IMR-90 (cell line): ENCODE results near the gene RGS3. TPM values are rescaled to one million over a fixed set of nuclear protein-coding genes. Genes with fewer than 3 reads are reported as not detected.

ENCODE experiments used
- ATAC-seq: fragments of 200-7000 bp; cut with Tn5 transposase; 2 replicates; pipeline ENCODE4 v1.9.1; 2020; ENCODE audit warnings: low read depth, mild to moderate bottlenecking, moderate library complexity
- BruUV-seq: library from RNA; stranded (reverse); fragments of 400-500 nt; replicated peaks from 2 replicates; lab custom pipeline; 2021; lab: Mats Ljungman, UMichigan
- CTCF ChIA-PET: fragments of 300-600 bp; formaldehyde crosslinking; extraction: SDS; loops from one replicate; lab custom pipeline; 2021; ENCODE audit warnings: antibody characterized with exemption; lab: Yijun Ruan, JAX
- POLR2A ChIA-PET: fragments of 300-600 bp; sonication (Branson Sonifier 250); formaldehyde crosslinking; loops from one replicate; lab custom pipeline; 2022; ENCODE audit warnings: antibody characterized with exemption; ENCODE audit not compliant: unreplicated experiment; lab: Charles Lee
- DNase-seq: peaks from one replicate; pipeline ENCODE4 v3.0.0; 2013
- H2AFZ ChIP-seq: replicated peaks from 2 replicates; pipeline ENCODE3; 2013; ENCODE audit warnings: low read length, mild to moderate bottlenecking; ENCODE audit not compliant: poor library complexity
- H2AK5ac ChIP-seq: 2 replicates; pipeline ENCODE4 v1.6.1; 2013; ENCODE audit warnings: low read depth, low read length, inconsistent platforms
- H2AK9ac ChIP-seq: replicated peaks from 2 replicates; pipeline ENCODE3; 2013; ENCODE audit warnings: mild to moderate bottlenecking, low read depth, low read length, moderate library complexity; ENCODE audit not compliant: poor library complexity
- H2BK120ac ChIP-seq: 2 replicates; pipeline ENCODE4 v1.6.1; 2013; ENCODE audit warnings: low read depth, low read length, inconsistent platforms
- H2BK15ac ChIP-seq: 3 replicates; pipeline ENCODE4 v1.6.1; 2013; ENCODE audit warnings: low read depth, low read length, inconsistent platforms
- H2BK20ac ChIP-seq: 2 replicates; pipeline ENCODE4 v1.6.1; 2013; ENCODE audit warnings: low read depth, mild to moderate bottlenecking, inconsistent platforms, low read length, moderate library complexity
- H2BK5ac ChIP-seq: 2 replicates; pipeline ENCODE4 v1.6.1; 2013; ENCODE audit warnings: mild to moderate bottlenecking, low read depth, low read length, inconsistent platforms; ENCODE audit not compliant: poor library complexity, severe bottlenecking
- H3K14ac ChIP-seq: replicated peaks from 2 replicates; pipeline ENCODE4 v1.6.1; 2013; ENCODE audit warnings: low read depth, low read length, inconsistent platforms
- H3K18ac ChIP-seq: 2 replicates; pipeline ENCODE4 v1.6.1; 2013; ENCODE audit warnings: low read depth, low read length, control low read depth
- H3K23ac ChIP-seq: 2 replicates; pipeline ENCODE4 v1.6.1; 2013; ENCODE audit warnings: low read depth, low read length, inconsistent platforms
- H3K27ac ChIP-seq: 2 replicates; pipeline ENCODE4 v1.5.1; 2013; ENCODE audit warnings: mild to moderate bottlenecking, control low read depth, low read length; ENCODE audit not compliant: insufficient read depth
- H3K27me3 ChIP-seq: 2 replicates; pipeline ENCODE4 v1.6.1; 2013; ENCODE audit warnings: low read length; ENCODE audit not compliant: control insufficient read depth, insufficient read depth
- H3K36me3 ChIP-seq: 2 replicates; pipeline ENCODE4 v1.6.1; 2013; ENCODE audit warnings: low read length, mixed read lengths; ENCODE audit not compliant: control insufficient read depth, insufficient read depth
- H3K4ac ChIP-seq: 2 replicates; pipeline ENCODE4 v1.6.1; 2013; ENCODE audit warnings: low read depth, low read length, inconsistent platforms
- H3K4me1 ChIP-seq: 2 replicates; pipeline ENCODE4 v1.6.1; 2013; ENCODE audit warnings: low read length, mixed read lengths; ENCODE audit not compliant: control insufficient read depth, insufficient read depth
- H3K4me2 ChIP-seq: 2 replicates; pipeline ENCODE4 v1.6.1; 2013; ENCODE audit warnings: low read depth, mild to moderate bottlenecking, control low read depth, low read length, moderate library complexity
- H3K4me3 ChIP-seq: 2 replicates; pipeline ENCODE4 v1.5.1; 2013; ENCODE audit warnings: low read depth, mild to moderate bottlenecking, control low read depth, low read length, moderate library complexity; ENCODE audit not compliant: insufficient read depth
- H3K56ac ChIP-seq: 2 replicates; pipeline ENCODE4 v1.6.1; 2013; ENCODE audit warnings: low read length, inconsistent platforms; ENCODE audit not compliant: insufficient read depth; ENCODE audit errors: extremely low read depth
- H3K79me1 ChIP-seq, 2 experiments: 2 replicates each; pipeline ENCODE4 v1.6.1; 2013; ENCODE audit warnings: low read length in 2 of 2, inconsistent platforms in 1 of 2, low read depth in 1 of 2
- H3K9ac ChIP-seq: 2 replicates; pipeline ENCODE4 v1.6.1; 2013; ENCODE audit warnings: low read depth, low read length, control low read depth
- H3K9me1 ChIP-seq: 2 replicates; pipeline ENCODE4 v1.6.1; 2013; ENCODE audit warnings: low read length, inconsistent platforms; ENCODE audit not compliant: insufficient read depth
- H3K9me3 ChIP-seq: 2 replicates; pipeline ENCODE4 v1.6.1; 2013; ENCODE audit warnings: low read length; ENCODE audit not compliant: control insufficient read depth, insufficient read depth
- H4K20me1 ChIP-seq: 2 replicates; pipeline ENCODE4 v1.6.1; 2013; ENCODE audit warnings: low read length, inconsistent platforms; ENCODE audit not compliant: insufficient read depth
- H4K5ac ChIP-seq: 2 replicates; pipeline ENCODE4 v1.6.1; 2013; ENCODE audit warnings: mild to moderate bottlenecking, low read depth, low read length, control low read depth
- H4K8ac ChIP-seq, 2 experiments: 2 replicates each; pipeline ENCODE4 v1.6.1; 2013; ENCODE audit warnings: low read depth in 2 of 2, low read length in 2 of 2, control low read depth in 1 of 2, inconsistent platforms in 1 of 2
- H4K91ac ChIP-seq: 2 replicates; pipeline ENCODE4 v1.6.1; 2013; ENCODE audit warnings: low read depth, low read length, inconsistent platforms; ENCODE audit not compliant: insufficient read depth
- BHLHE40 ChIP-seq: fragments of 150-350 bp; IDR thresholded peaks from 2 replicates; pipeline ENCODE4 v1.6.1; 2016; ENCODE audit warnings: mild to moderate bottlenecking, low read depth, low read length
- CEBPB ChIP-seq: IDR thresholded peaks from 2 replicates; pipeline ENCODE4 v1.6.1; 2012; ENCODE audit warnings: low read depth, low read length, improper control_type of control experiment
- CHD1 ChIP-seq: IDR thresholded peaks from 2 replicates; pipeline ENCODE4 v1.6.1; 2012; ENCODE audit warnings: low read depth, low read length, improper control_type of control experiment
- CTCF ChIP-seq: conservative IDR thresholded peaks from 2 replicates; pipeline ENCODE4 v1.5.1; 2012; ENCODE audit warnings: mild to moderate bottlenecking, low read depth, low read length, improper control_type of control experiment
- ELK1 ChIP-seq: fragments of 150-350 bp; IDR thresholded peaks from 2 replicates; pipeline ENCODE4 v1.6.1; 2016; ENCODE audit warnings: low read depth, mild to moderate bottlenecking, low read length, moderate library complexity, borderline replicate concordance
- FOS ChIP-seq: fragments of 150-350 bp; IDR thresholded peaks from 2 replicates; pipeline ENCODE4 v1.6.1; 2016; ENCODE audit warnings: low read depth, low read length
- MAFK ChIP-seq: IDR thresholded peaks from 2 replicates; pipeline ENCODE4 v1.6.1; 2012; ENCODE audit warnings: low read depth, low read length, improper control_type of control experiment
- MAZ ChIP-seq: IDR thresholded peaks from 2 replicates; pipeline ENCODE4 v1.6.1; 2012; ENCODE audit warnings: low read depth, mild to moderate bottlenecking, low read length, improper control_type of control experiment, moderate library complexity, borderline replicate concordance
- MXI1 ChIP-seq: IDR thresholded peaks from 2 replicates; pipeline ENCODE4 v1.6.1; 2012; ENCODE audit warnings: low read depth, mild to moderate bottlenecking, low read length, moderate library complexity, borderline replicate concordance
- NFE2L2 ChIP-seq: fragments of 150-350 bp; IDR thresholded peaks from 2 replicates; pipeline ENCODE4 v1.6.1; 2016; ENCODE audit warnings: low read depth, mild to moderate bottlenecking, low read length
- POLR2A ChIP-seq: IDR thresholded peaks from 2 replicates; pipeline ENCODE4 v1.6.1; 2012; ENCODE audit warnings: mild to moderate bottlenecking, low read depth, low read length
- RAD21 ChIP-seq: IDR thresholded peaks from 2 replicates; pipeline ENCODE4 v1.6.1; 2012; ENCODE audit warnings: low read length, improper control_type of control experiment
- RCOR1 ChIP-seq: IDR thresholded peaks from 2 replicates; pipeline ENCODE4 v1.6.1; 2012; ENCODE audit warnings: mild to moderate bottlenecking, low read length, improper control_type of control experiment; ENCODE audit not compliant: insufficient replicate concordance
- RFX5 ChIP-seq: IDR thresholded peaks from 2 replicates; pipeline ENCODE4 v1.8.0; 2012; ENCODE audit warnings: low read depth, mild to moderate bottlenecking, low read length, moderate library complexity
- SMC3 ChIP-seq: fragments of 150-350 bp; IDR thresholded peaks from 2 replicates; pipeline ENCODE4 v1.6.1; 2016; ENCODE audit warnings: low read depth, mild to moderate bottlenecking, antibody characterized with exemption, low read length, moderate library complexity
- WGBS, 2 experiments: methylation state at CpG; one replicate each; pipeline versions ENCODE4 v1.1.5 to v1.1.7; 2013; ENCODE audit warnings: missing lambda C conversion rate in 2 of 2; ENCODE audit not compliant: insufficient read length in 1 of 2; ENCODE audit errors: extremely low coverage in 2 of 2; 5-methylcytosine and 5-hydroxymethylcytosine counted together
- dilution Hi-C: fragments of 300-500 bp; cut with HindIII; formaldehyde crosslinking; loops from one replicate; pipeline ENCODE4 v1.14.3; 2018; ENCODE audit warnings: low sequenced_read_pairs; ENCODE audit not compliant: unreplicated experiment
- in situ Hi-C: fragments of 300-500 bp; cut with MboI; formaldehyde crosslinking; loops from 3 replicates; pipeline ENCODE4 v1.14.3; 2019; ENCODE audit warnings: low sequenced_read_pairs, inconsistent platforms, mixed read lengths
- intact Hi-C: fragments of 100-400 bp; cut with micrococcal nuclease; formaldehyde crosslinking; loops from 2 replicates; pipeline ENCODE4 v1.10.0; 2022
- polyA plus RNA-seq, 3 experiments: library from polyadenylated mRNA; depleted of rRNA; stranded (reverse); fragments of >200 nt; gene quantifications; 2 replicates each; pipeline ENCODE4 v1.2.3, GENCODE V29; 2012; ENCODE audit warnings: low replicate concordance in 1 of 3
- total RNA-seq: library from RNA; depleted of rRNA; stranded (reverse); fragments of >200 nt; gene quantifications from 2 replicates; pipeline ENCODE4 v1.2.3, GENCODE V29; 2012
- TF ChIP-seq, protein P1 (sequence below): fragments of 150-350 bp; IDR thresholded peaks from 2 replicates; pipeline ENCODE4 v1.6.1; 2017; ENCODE audit warnings: mild to moderate bottlenecking, antibody characterized with exemption, low read length, low read depth

Gene RGS3
- total and polyA plus RNA-seq, 2 of the 4 experiments (the other 2 are of a cell fraction), result 51.8 to 65.6 TPM

GRCh38 chr9:113588936-113589335, 125.4 kb downstream of the RGS3 start:
- Histone ChIP-seq H4K8ac (no peak overlapping the region), H3K9ac (no peak overlapping the region), H3K36me3 (peaks cover 13% of the 10 kb centered on the region; the same call in 1 of the 2 replicates), H3K79me1 (peaks cover 0 to 9% of the 10 kb centered on the region in 2 experiments; a peak in 1 of 4 replicates), H3K9me3 (no peaks in the 10 kb centered on the region), H2BK120ac (no peak overlapping the region), H3K23ac (no peak overlapping the region), H2AFZ (no peak overlapping the region), H3K4ac (no peak overlapping the region), H3K27me3 (no peaks in the 10 kb centered on the region), H3K4me1 (peaks cover 3% of the 10 kb centered on the region; the same call in 1 of the 2 replicates), H3K9me1 (0 out of 2 replicates have a peak, but pooled peaks cover 5% of the 10 kb centered on the region), H2AK9ac (no peak overlapping the region), H2BK15ac (no peak overlapping the region), H3K14ac (no peak overlapping the region), H4K20me1 (no peaks in the 10 kb centered on the region; the same call in 1 of the 2 replicates), H3K4me3 (no peak overlapping the region), H3K27ac (no peak overlapping the region), H4K91ac (no peak overlapping the region), H3K18ac (no peak overlapping the region), H3K4me2 (no peak overlapping the region), H3K56ac (no peak overlapping the region), H2AK5ac (no peak overlapping the region), H2BK5ac (no peak overlapping the region), H2BK20ac (no peak overlapping the region), H4K5ac (no peak overlapping the region)
- CTCF ChIA-PET, result interaction anchor here (0.9 to 5.7 kb wide), 5 partner anchors 10 to 188 kb away, joined by 3 to 132 read pairs (median 3); partner anchors contain the start of gene ALAD
- ATAC-seq (no peak), DNase-seq (no peak)
- BruUV-seq, result no TSS peak
- no peak for TF ChIP-seq RCOR1
- TF ChIP-seq MXI1, result no peak
- TF ChIP-seq, protein P1, sequence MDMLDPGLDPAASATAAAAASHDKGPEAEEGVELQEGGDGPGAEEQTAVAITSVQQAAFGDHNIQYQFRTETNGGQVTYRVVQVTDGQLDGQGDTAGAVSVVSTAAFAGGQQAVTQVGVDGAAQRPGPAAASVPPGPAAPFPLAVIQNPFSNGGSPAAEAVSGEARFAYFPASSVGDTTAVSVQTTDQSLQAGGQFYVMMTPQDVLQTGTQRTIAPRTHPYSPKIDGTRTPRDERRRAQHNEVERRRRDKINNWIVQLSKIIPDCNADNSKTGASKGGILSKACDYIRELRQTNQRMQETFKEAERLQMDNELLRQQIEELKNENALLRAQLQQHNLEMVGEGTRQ, result no peak
- TF ChIP-seq ELK1, result no peak
- TF ChIP-seq POLR2A, result no peak
- TF ChIP-seq FOS, result no peak
- TF ChIP-seq BHLHE40, result no peak
- TF ChIP-seq MAZ, result no peak
- no peak for TF ChIP-seq CEBPB
- no peak for TF ChIP-seq SMC3
- TF ChIP-seq RAD21, result no peak
- TF ChIP-seq NFE2L2, result no peak
- TF ChIP-seq MAFK, result no peak
- TF ChIP-seq CTCF, result no peak
- TF ChIP-seq RFX5, result no peak
- TF ChIP-seq CHD1, result no peak
- dilution Hi-C loops, result no loop called here
- POLR2A ChIA-PET, result no interaction called here
- no CpG with 5 or more reads among the region's 1 CpG for WGBS, 2 experiments
- in situ Hi-C loops, result no loop called here
- intact Hi-C loops, result no loop called here
